T-helper 17 cell (primary cell): ENCODE measurements around the gene PLEKHA8. TPM values are rescaled to one million over a fixed set of nuclear protein-coding genes. Genes with fewer than 3 reads are reported as not detected.

Experiments
- ATAC-seq: fragments of 150-1000 bp; cut with Tn5 transposase; 2 replicates; pipeline ENCODE4 v1.10.0; 2021; ENCODE audit warnings: mild to moderate bottlenecking, moderate library complexity
- DNase-seq, 3 donors: peaks; one replicate each; pipeline versions ENCODE4 v3.0.0 to v3.0.0-alpha.2; 2020 to 2021
- H3K9me3 ChIP-seq: one replicate; pipeline ENCODE4 v1.7.0; 2013; ENCODE audit warnings: low read length, mild to moderate bottlenecking; ENCODE audit not compliant: control insufficient read depth, poor library complexity, severe bottlenecking
- H3K27ac Mint-ChIP-seq: one replicate; pipeline ENCODE4 v1.8.0; 2022; ENCODE audit warnings: mild to moderate bottlenecking, moderate library complexity, mixed read lengths
- H3K27me3 Mint-ChIP-seq: one replicate; pipeline ENCODE4 v1.8.0; 2022; ENCODE audit warnings: mixed read lengths
- H3K36me3 Mint-ChIP-seq: one replicate; pipeline ENCODE4 v1.8.0; 2022; ENCODE audit warnings: low read depth, mixed read lengths
- H3K4me1 Mint-ChIP-seq: one replicate; pipeline ENCODE4 v1.8.0; 2022; ENCODE audit warnings: mild to moderate bottlenecking, mixed read lengths
- H3K4me3 Mint-ChIP-seq: one replicate; pipeline ENCODE4 v1.8.0; 2022; ENCODE audit warnings: mild to moderate bottlenecking, moderate library complexity, mixed read lengths
- total RNA-seq, 4 donors: library from RNA in 2 of 4; stranded (reverse) in 2 of 4; gene quantifications; one replicate each; pipeline ENCODE4 v1.2.3 and lab custom pipeline; 2022 to 2026

PLEKHA8 gene
- total RNA-seq, 2 donors from 2014 or later: 5.9 to 7.6 TPM

GRCh38 chr7:30001998-30002397, 26.2 kb upstream of the PLEKHA8 start:
- peaks cover 4% of the 10 kb centered on the region for H3K36me3 Mint-ChIP-seq
- ATAC-seq (no peak), DNase-seq (no peak)
- H3K27me3 Mint-ChIP-seq: peaks cover 32% of the 10 kb centered on the region
- peaks cover 2% of the 10 kb centered on the region for H3K4me1 Mint-ChIP-seq
- H3K4me3 Mint-ChIP-seq: no peak overlapping the region
- H3K27ac Mint-ChIP-seq: no peak overlapping the region
- H3K9me3 ChIP-seq: peaks cover 1% of the 10 kb centered on the region

- H3K4me3 Mint-ChIP-seq: no peak overlapping the region
- H3K36me3 Mint-ChIP-seq: peaks cover 4% of the 10 kb centered on the region
- ATAC-seq: no peak
- H3K4me1 Mint-ChIP-seq: peaks cover 2% of the 10 kb centered on the region
- no peaks in the 10 kb centered on the region for H3K9me3 ChIP-seq
- no peak overlapping the region for H3K27ac Mint-ChIP-seq
- DNase-seq: no peak
- peaks cover 29% of the 10 kb centered on the region for H3K27me3 Mint-ChIP-seq
Measured at GRCh38 chr7:30003098-30003497, 25.1 kb upstream of the PLEKHA8 start.

- H3K36me3 Mint-ChIP-seq: peaks cover under 1% of the 10 kb centered on the region
- no peaks in the 10 kb centered on the region for H3K4me1 Mint-ChIP-seq
- no peak overlapping the region for H3K27ac Mint-ChIP-seq
- DNase-seq (no peak), ATAC-seq (no peak)
- no peak overlapping the region for H3K4me3 Mint-ChIP-seq
- no peaks in the 10 kb centered on the region for H3K9me3 ChIP-seq
- H3K27me3 Mint-ChIP-seq: peaks cover 11% of the 10 kb centered on the region
Measured at GRCh38 chr7:30005464-30005863, 22.7 kb upstream of the PLEKHA8 start.

- ATAC-seq (no peak), DNase-seq (no peak)
- Mint-ChIP-seq H3K4me3 (no peak overlapping the region), H3K27ac (no peak overlapping the region), H3K27me3 (no peaks in the 10 kb centered on the region), H3K4me1 (no peaks in the 10 kb centered on the region), H3K36me3 (peaks cover 2% of the 10 kb centered on the region)
- no peaks in the 10 kb centered on the region for H3K9me3 ChIP-seq
Measured at GRCh38 chr7:30010021-30010420, 18.2 kb upstream of the PLEKHA8 start.

- H3K9me3 ChIP-seq: no peaks in the 10 kb centered on the region
- Mint-ChIP-seq H3K27ac (no peak overlapping the region), H3K4me3 (no peak overlapping the region), H3K4me1 (no peaks in the 10 kb centered on the region), H3K27me3 (no peaks in the 10 kb centered on the region), H3K36me3 (peaks cover 2% of the 10 kb centered on the region)
- ATAC-seq (no peak), DNase-seq (no peak)
Measured at GRCh38 chr7:30012757-30013156, 15.5 kb upstream of the PLEKHA8 start.

- DNase-seq: no peak
- no peak overlapping the region for H3K4me3 Mint-ChIP-seq
- H3K27ac Mint-ChIP-seq: no peak overlapping the region
- no peaks in the 10 kb centered on the region for H3K27me3 Mint-ChIP-seq
- H3K9me3 ChIP-seq: no peaks in the 10 kb centered on the region
- H3K4me1 Mint-ChIP-seq: peaks cover 4% of the 10 kb centered on the region
- ATAC-seq: no peak
- H3K36me3 Mint-ChIP-seq: peaks cover 5% of the 10 kb centered on the region
Measured at GRCh38 chr7:30018451-30018850, 9.8 kb upstream of the PLEKHA8 start.

- Mint-ChIP-seq H3K27me3 (no peaks in the 10 kb centered on the region), H3K27ac (no peak overlapping the region), H3K36me3 (peaks cover 5% of the 10 kb centered on the region), H3K4me3 (no peak overlapping the region), H3K4me1 (peaks cover 5% of the 10 kb centered on the region)
- no peaks in the 10 kb centered on the region for H3K9me3 ChIP-seq
- ATAC-seq (no peak), DNase-seq (no peak)
Measured at GRCh38 chr7:30019387-30019786, 8.8 kb upstream of the PLEKHA8 start.

- H3K4me3 Mint-ChIP-seq: no peak overlapping the region
- H3K4me1 Mint-ChIP-seq: peaks cover 5% of the 10 kb centered on the region
- H3K36me3 Mint-ChIP-seq: peaks cover 2% of the 10 kb centered on the region
- no peaks in the 10 kb centered on the region for H3K27me3 Mint-ChIP-seq
- DNase-seq (no peak), ATAC-seq (no peak)
- H3K9me3 ChIP-seq: no peaks in the 10 kb centered on the region
- no peak overlapping the region for H3K27ac Mint-ChIP-seq
Measured at GRCh38 chr7:30019960-30020359, 8.3 kb upstream of the PLEKHA8 start.

- DNase-seq (no peak), ATAC-seq (no peak)
- peaks cover 11% of the 10 kb centered on the region for H3K4me1 Mint-ChIP-seq
- no peaks in the 10 kb centered on the region for H3K27me3 Mint-ChIP-seq
- no peak overlapping the region for H3K4me3 Mint-ChIP-seq
- H3K36me3 Mint-ChIP-seq: peaks cover 2% of the 10 kb centered on the region
- H3K27ac Mint-ChIP-seq: no peak overlapping the region
- H3K9me3 ChIP-seq: no peaks in the 10 kb centered on the region
Measured at GRCh38 chr7:30020535-30020934, 7.7 kb upstream of the PLEKHA8 start.

GRCh38 chr7:30022991-30023390, 5.2 kb upstream of the PLEKHA8 start:
- no peak for ATAC-seq
- H3K27ac Mint-ChIP-seq: no peak overlapping the region
- no peak overlapping the region for H3K4me3 Mint-ChIP-seq
- no peaks in the 10 kb centered on the region for H3K27me3 Mint-ChIP-seq
- no peaks in the 10 kb centered on the region for H3K9me3 ChIP-seq
- DNase-seq: no peak
- peaks cover 27% of the 10 kb centered on the region for H3K4me1 Mint-ChIP-seq
- H3K36me3 Mint-ChIP-seq: peaks cover 2% of the 10 kb centered on the region

GRCh38 chr7:30023524-30023923, 4.7 kb upstream of the PLEKHA8 start:
- H3K4me3 Mint-ChIP-seq: no peak overlapping the region
- H3K27me3 Mint-ChIP-seq: no peaks in the 10 kb centered on the region
- no peaks in the 10 kb centered on the region for H3K9me3 ChIP-seq
- H3K27ac Mint-ChIP-seq: no peak overlapping the region
- no peak for DNase-seq
- ATAC-seq: no peak
- H3K36me3 Mint-ChIP-seq: no peaks in the 10 kb centered on the region
- peaks cover 27% of the 10 kb centered on the region for H3K4me1 Mint-ChIP-seq

GRCh38 chr7:30026229-30027064, 1.8 kb upstream of the PLEKHA8 start, which contains the start of gene FKBP14:
TSS of gene FKBP14 (minus strand) at chr7:30026702. CDS start at chr7:30026508, 194 bp downstream.
- H3K4me3 Mint-ChIP-seq: no peak within 1 kb of the TSS
- ATAC-seq (peak; percentile 88), DNase-seq (peak; percentile 72 to 81 (median 78))
- no peaks in the 10 kb centered on the region for H3K27me3 Mint-ChIP-seq
- H3K4me1 Mint-ChIP-seq: peaks cover 27% of the 10 kb centered on the region
- H3K27ac Mint-ChIP-seq: peak within 1 kb of the TSS; percentile 87
- no peaks in the 10 kb centered on the region for H3K36me3 Mint-ChIP-seq
- no peaks in the 10 kb centered on the region for H3K9me3 ChIP-seq

- Mint-ChIP-seq H3K4me3 (no peak overlapping the region), H3K4me1 (peaks cover 24% of the 10 kb centered on the region), H3K36me3 (no peaks in the 10 kb centered on the region), H3K27ac (peak overlapping the region; percentile 87), H3K27me3 (no peaks in the 10 kb centered on the region)
- H3K9me3 ChIP-seq: no peaks in the 10 kb centered on the region
- ATAC-seq (peak; percentile 41), DNase-seq (no peak)
Measured at GRCh38 chr7:30027065-30027456, 1.2 kb upstream of the PLEKHA8 start.

- H3K4me3 Mint-ChIP-seq: no peak overlapping the region
- H3K4me1 Mint-ChIP-seq: peaks cover 24% of the 10 kb centered on the region
Measured at GRCh38 chr7:30027740-30028215, 434 bp upstream of the PLEKHA8 start.

More at GRCh38 chr7:30027740-30028215, 434 bp upstream of the PLEKHA8 start:
- no peaks in the 10 kb centered on the region for H3K9me3 ChIP-seq
- no peak for DNase-seq
- ATAC-seq: no peak
- Mint-ChIP-seq H3K27me3 (no peaks in the 10 kb centered on the region), H3K27ac (peak overlapping the region; percentile 87), H3K36me3 (no peaks in the 10 kb centered on the region)
